Astrocyte of the spinal cord (primary cell): ENCODE data around the gene HIF3A.

ENCODE experiments used
- DNase-seq: peaks from one replicate; pipeline ENCODE4 v3.0.0; 2011; ENCODE audit warnings: low read depth, low spot score
- H3K4me3 ChIP-seq: 2 replicates; pipeline ENCODE4 v1.5.1; 2011; ENCODE audit warnings: low read depth, mild to moderate bottlenecking, low read length, moderate library complexity
- in situ Hi-C: cut with HindIII; loops from 2 replicates; pipeline ENCODE4 v1.10.0; 2017; ENCODE audit warnings: low sequenced_read_pairs
- TF ChIP-seq, protein P1 (sequence below): IDR thresholded peaks from 2 replicates; pipeline ENCODE4 v1.5.1; 2012; ENCODE audit warnings: low read depth, mild to moderate bottlenecking, low read length, inconsistent platforms

HIF3A gene

DNA sequence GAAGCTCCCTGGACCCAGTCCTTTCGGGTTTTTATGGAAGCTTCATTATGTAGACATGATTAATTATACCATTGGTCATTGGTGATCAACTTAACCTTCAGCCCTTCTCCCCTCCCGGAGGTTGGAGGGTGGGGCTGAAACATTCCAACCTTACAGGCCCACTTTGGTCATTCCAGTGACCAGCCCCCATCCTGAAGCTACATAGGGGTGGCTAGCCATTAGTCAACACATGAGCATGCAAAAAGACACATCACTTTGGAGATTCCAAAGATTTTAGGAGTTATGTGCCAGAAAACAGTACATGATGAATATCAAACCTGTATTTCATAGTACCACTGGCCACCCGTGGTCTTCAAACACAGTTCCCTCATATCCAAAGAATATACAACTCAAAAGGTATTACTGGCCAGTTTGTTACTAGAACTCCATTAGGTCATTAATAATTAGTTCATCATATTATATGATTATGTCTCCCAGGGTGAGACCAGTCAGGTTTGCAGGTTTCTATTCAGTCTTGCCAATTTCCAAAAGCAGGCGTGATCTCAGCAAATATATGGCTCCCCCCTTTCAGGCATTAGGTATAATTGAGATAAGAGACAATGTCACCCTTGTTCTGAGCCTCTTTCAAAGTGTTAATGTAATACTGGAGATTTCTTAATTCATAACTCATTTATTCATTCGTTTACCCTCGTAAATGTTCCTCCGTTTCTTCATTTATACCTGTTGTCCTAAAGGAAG is 61.2 kb downstream of the HIF3A start:
- in situ Hi-C loops: no loop called here
- no peak overlapping the region for H3K4me3 ChIP-seq
- TF ChIP-seq, protein P1, sequence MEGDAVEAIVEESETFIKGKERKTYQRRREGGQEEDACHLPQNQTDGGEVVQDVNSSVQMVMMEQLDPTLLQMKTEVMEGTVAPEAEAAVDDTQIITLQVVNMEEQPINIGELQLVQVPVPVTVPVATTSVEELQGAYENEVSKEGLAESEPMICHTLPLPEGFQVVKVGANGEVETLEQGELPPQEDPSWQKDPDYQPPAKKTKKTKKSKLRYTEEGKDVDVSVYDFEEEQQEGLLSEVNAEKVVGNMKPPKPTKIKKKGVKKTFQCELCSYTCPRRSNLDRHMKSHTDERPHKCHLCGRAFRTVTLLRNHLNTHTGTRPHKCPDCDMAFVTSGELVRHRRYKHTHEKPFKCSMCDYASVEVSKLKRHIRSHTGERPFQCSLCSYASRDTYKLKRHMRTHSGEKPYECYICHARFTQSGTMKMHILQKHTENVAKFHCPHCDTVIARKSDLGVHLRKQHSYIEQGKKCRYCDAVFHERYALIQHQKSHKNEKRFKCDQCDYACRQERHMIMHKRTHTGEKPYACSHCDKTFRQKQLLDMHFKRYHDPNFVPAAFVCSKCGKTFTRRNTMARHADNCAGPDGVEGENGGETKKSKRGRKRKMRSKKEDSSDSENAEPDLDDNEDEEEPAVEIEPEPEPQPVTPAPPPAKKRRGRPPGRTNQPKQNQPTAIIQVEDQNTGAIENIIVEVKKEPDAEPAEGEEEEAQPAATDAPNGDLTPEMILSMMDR: no peak
- DNase-seq: no peak

DNA sequence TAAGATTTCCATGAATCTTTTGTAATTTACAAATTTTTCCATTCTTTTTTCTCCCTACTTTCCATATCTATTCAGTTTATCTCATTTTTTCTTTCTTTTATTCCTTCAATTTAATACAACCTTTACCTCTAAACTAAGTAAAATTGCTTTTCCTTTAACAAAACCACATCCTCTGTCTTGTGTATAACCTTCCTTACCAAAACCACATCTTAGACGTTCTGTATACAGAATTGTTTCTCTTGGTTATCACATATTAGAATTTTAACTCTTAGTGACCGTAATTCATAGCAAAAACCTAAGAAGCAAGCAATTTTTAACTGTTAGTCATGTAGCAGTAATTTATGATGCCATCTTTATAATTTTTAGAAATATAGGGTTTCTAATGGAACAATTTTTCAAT is 65.1 kb downstream of the HIF3A start:
- in situ Hi-C loops: no loop called here
- no peak overlapping the region for H3K4me3 ChIP-seq
- TF ChIP-seq, protein P1: no peak
- DNase-seq: peak; percentile 22

DNA sequence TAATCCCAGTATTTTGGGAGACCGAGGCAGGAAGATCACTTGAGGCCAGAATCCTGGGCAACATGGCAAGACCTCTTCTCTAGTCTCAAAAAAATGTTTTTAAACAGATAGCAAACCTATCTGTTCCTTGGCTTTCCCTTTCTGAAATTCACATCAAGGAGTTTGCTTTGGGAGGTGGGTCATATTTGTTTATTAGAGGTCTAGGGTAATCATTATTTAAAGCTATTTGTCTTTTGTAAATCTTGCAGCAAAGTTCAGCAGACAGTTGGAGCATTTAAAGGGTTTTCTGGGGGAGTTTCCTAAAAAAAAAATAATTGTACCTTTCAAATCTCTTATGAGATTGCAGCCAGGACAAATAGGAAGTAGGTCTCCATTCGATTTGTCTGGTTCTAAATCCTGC is 67.5 kb downstream of the HIF3A start:
- in situ Hi-C loops: no loop called here
- TF ChIP-seq, protein P1: no peak
- no peak overlapping the region for H3K4me3 ChIP-seq
- no peak for DNase-seq

DNA sequence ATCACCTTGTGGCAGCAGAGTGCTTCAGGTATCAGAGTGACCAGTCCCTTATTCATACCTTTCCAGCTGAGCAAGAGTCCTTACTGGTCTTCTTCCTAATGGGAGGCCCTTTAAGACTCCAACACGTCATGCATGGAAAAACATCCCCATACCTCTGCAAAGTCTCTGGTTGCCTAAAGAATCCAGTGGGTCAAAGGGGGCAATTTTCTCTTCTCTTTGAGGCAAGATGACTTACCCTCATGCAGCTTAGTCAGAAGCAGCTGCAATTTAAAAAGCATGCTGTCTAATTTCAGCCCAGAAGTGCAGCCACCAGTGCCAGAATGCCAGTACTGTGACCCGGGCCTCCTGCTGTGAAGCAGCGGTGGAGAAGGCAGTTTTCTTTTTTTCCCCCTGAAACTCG is 68.7 kb downstream of the HIF3A start:
- in situ Hi-C loops: no loop called here
- TF ChIP-seq, protein P1: no peak

DNA sequence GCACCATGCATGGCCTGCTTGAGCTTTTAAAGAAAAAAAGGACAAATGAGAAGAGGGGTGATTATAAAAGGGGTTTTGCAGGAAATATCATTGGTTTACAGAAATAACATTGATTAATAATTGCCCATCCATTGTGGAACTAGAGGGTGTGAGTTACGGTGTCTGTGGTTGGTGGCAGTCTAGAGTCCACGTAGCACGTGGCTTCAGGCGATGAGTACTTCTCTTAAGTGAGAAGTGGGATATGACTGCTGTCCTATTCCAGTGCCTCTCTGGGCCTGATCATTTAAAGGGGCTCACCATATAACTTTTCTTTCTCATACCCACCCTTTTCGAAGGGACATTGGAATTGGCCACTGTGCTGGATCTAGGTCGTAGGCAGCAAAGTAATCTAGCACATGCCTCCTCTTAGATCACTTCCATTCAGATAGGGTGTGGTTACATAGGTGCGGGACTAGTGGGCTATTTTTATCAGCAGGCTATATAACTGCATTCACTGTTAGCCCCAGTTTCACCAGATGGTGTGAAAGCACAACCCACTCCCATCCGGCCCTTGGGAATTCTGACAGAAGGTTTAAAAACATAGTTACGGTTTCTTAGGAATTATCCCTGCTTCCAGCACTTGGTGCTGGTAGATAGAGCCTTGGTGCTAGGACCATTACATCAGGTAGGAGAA is 69.9 kb downstream of the HIF3A start:
- TF ChIP-seq, protein P1: no peak
- no peak for DNase-seq
- H3K4me3 ChIP-seq: no peak overlapping the region
- in situ Hi-C loops: no loop called here

More for the DNA sequence above, 68.7 kb downstream of the HIF3A start:
- no peak overlapping the region for H3K4me3 ChIP-seq
- peak; percentile 57 for DNase-seq

DNA sequence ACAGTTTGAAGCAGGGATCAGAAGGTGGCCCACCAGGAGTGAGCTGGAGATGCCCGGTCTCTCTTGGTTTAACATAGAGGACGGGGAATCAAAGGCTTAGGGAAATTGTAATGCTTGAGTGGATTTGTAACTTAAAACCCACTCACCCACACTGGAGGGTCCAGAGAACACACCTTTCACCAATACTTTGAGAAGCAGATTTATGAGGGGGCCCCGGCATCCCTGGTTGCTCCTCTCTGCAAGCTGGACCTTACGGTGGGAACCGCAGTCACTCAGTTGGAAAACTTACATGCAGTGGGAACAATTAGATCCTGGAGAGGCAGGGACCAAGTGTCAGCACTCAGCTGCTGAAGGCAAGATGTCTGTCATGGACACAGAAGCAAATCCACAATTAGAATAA is 70.6 kb downstream of the HIF3A start:
- no peak overlapping the region for H3K4me3 ChIP-seq
- TF ChIP-seq, protein P1: no peak
- in situ Hi-C loops: no loop called here
- no peak for DNase-seq
